Measurements from ENCODE around the gene CRYBB1.

Gene CRYBB1

DNA sequence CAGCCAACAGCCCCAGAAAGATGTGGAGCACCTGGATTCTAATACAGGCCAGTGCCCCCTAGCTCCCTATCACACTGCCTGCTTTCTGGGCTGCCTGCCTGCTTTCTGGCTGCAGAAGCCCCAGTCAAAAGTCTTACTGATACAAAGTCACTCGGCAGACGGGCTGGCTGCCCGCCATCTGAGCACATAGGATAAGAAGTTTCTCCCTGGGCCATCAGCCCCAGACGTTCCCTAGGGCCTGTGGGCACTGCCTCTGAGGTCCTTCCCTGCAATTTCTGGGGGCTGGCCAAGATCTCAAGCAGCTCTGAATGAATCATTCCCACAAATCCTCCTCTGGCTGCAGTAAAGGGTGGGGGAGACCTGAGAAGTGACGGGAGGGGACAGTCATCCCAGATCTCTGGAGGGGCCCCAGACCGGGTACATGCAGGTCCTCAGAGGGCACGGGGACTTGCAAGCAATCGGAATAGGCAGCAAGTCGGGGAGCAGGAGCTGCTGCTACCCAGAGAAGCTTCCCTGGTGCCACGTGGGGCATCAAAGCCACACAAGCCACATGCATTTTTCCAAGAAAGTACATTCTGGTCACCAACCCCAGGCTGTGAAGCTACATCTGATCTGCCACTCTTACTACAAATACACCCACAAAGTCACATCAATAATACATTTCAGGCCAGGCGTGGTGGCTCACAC is 32.6 kb downstream of the CRYBB1 start:
- Histone ChIP-seq H3K36me3 (ENCODE audit: control insufficient read depth, insufficient read depth, low read length) (peaks cover 2% of the 10 kb centered on the region), H3K4me3 (replicated peaks; ENCODE audit: low read depth, low read length) (no peak overlapping the region), H3K27me3 (replicated peaks; ENCODE audit: control insufficient read depth, insufficient read depth, low read length) (no peaks in the 10 kb centered on the region)
- TF ChIP-seq, protein P1, sequence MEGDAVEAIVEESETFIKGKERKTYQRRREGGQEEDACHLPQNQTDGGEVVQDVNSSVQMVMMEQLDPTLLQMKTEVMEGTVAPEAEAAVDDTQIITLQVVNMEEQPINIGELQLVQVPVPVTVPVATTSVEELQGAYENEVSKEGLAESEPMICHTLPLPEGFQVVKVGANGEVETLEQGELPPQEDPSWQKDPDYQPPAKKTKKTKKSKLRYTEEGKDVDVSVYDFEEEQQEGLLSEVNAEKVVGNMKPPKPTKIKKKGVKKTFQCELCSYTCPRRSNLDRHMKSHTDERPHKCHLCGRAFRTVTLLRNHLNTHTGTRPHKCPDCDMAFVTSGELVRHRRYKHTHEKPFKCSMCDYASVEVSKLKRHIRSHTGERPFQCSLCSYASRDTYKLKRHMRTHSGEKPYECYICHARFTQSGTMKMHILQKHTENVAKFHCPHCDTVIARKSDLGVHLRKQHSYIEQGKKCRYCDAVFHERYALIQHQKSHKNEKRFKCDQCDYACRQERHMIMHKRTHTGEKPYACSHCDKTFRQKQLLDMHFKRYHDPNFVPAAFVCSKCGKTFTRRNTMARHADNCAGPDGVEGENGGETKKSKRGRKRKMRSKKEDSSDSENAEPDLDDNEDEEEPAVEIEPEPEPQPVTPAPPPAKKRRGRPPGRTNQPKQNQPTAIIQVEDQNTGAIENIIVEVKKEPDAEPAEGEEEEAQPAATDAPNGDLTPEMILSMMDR (IDR thresholded peaks at IDR 0.05; ENCODE audit: insufficient read depth, low read length, poor library complexity, severe bottlenecking): no peak
- no peak for DNase-seq (ENCODE audit: extremely low read depth, insufficient read length)

DNA sequence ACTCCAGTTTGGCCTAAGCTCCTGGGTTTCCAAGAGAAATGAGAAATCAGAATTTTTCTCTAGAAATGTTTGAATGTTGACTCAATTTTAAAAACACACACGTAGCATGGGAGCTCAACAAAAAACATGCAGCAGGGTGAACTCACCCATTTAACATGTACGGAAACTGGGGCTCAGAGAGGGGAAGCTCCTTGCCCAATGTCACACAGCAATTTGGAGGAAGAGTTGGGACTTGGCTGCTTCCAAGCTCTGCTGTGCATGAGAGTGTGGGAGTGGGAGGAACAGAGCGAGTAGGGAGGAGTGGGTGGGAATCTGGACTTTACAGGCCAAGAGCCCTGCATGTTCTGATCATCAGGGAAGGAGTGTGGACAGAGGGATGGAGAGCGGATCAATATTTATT is 33.8 kb downstream of the CRYBB1 start:
- peaks cover 2% of the 10 kb centered on the region for H3K36me3 ChIP-seq (ENCODE audit: control insufficient read depth, insufficient read depth, low read length)
- no peak for DNase-seq (ENCODE audit: extremely low read depth, insufficient read length)
- TF ChIP-seq, protein P1 (IDR thresholded peaks at IDR 0.05; ENCODE audit: insufficient read depth, low read length, poor library complexity, severe bottlenecking): no peak
- H3K4me3 ChIP-seq (replicated peaks; ENCODE audit: low read depth, low read length): no peak overlapping the region
- no peaks in the 10 kb centered on the region for H3K27me3 ChIP-seq (replicated peaks; ENCODE audit: control insufficient read depth, insufficient read depth, low read length)

DNA sequence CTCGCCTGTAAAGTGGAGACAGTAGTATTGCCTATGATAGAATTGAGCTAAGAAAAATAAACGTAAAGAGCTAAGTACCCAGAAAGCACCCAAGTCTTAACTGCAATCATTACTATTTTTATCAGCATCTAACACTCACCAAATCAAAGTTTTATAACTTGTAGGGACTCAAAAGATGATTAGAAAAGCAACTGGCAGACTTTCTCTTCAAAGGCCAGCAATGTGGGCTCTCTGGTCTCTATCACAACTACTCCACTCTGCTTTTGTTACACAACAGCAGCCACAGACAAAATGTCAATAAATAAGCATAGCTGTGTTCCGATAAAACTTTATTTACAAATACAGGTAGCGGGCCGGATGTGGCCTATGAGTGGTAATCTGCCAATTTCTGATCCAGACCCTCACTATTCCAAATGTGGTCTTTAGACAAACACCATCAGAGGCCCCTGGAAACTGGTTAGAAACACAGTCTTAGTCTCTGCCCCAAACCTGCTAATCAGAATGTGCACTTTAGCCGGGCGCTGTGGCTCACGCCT is 36.1 kb downstream of the CRYBB1 start:
- no peak overlapping the region for H3K4me3 ChIP-seq (replicated peaks; ENCODE audit: low read depth, low read length)
- DNase-seq (ENCODE audit: extremely low read depth, insufficient read length): no peak
- peaks cover 2% of the 10 kb centered on the region for H3K36me3 ChIP-seq (ENCODE audit: control insufficient read depth, insufficient read depth, low read length)
- no peaks in the 10 kb centered on the region for H3K27me3 ChIP-seq (replicated peaks; ENCODE audit: control insufficient read depth, insufficient read depth, low read length)
- TF ChIP-seq, protein P1 (IDR thresholded peaks at IDR 0.05; ENCODE audit: insufficient read depth, low read length, poor library complexity, severe bottlenecking): no peak

DNA sequence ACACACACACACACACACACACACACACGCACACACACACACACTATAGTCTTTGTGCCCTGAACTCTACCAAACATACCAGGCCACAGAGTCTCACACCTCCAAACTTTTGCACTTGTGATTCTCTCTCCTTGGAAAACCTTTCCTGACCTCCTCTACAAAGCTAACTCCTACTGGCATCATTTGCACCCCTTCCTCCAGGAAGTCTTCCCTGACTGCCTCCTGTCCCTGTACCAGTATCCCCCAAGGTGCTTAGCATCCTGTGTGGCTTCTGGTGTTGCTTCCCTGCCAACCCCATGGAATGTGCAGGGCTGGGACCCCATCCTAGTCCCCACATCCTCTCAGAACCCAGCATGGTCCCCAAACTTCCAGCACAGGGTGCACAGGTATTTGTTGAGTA is 36.8 kb downstream of the CRYBB1 start:
- Histone ChIP-seq H3K36me3 (ENCODE audit: control insufficient read depth, insufficient read depth, low read length) (no peaks in the 10 kb centered on the region; the same call in 1 of the 2 replicates), H3K4me3 (replicated peaks; ENCODE audit: low read depth, low read length) (no peak overlapping the region), H3K27me3 (replicated peaks; ENCODE audit: control insufficient read depth, insufficient read depth, low read length) (no peaks in the 10 kb centered on the region)
- no peak for DNase-seq (ENCODE audit: extremely low read depth, insufficient read length)
- TF ChIP-seq, protein P1 (IDR thresholded peaks at IDR 0.05; ENCODE audit: insufficient read depth, low read length, poor library complexity, severe bottlenecking): no peak

DNA sequence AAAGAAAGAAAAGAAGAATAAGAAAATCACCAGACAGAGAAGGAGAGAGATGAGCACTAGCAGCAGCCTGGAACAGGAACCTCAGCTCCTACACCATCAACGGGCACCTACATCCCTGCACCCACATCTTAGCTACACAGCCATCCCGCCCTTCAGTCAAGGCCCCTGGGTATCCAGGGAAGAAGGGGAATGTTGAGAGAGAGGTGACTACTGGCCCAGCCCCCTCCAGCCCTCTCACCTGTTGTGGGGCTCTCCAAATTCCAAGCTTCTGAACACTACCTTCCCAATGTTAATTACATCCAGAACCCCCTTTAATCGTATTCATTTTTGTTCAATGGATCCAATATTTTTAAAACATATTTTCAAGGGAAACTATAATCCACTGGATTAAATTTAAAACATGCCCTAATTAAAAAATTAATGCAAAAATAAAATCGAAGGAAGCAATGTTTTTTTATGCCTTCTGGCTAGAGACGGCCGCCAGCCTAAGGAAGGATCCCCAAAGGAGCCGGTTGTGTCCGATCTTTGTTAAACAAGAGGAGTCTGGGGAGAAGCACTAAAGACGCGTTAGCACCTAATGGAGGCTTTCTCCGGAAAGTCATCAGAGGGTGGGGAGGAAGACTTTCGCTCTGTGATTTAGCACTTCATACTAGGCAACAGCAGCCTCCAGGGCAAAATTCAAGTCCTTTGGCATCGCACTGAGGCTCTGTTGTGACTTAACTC is 37.4 kb downstream of the CRYBB1 start:
- TF ChIP-seq, protein P1 (IDR thresholded peaks at IDR 0.05; ENCODE audit: insufficient read depth, low read length, poor library complexity, severe bottlenecking): no peak
- Histone ChIP-seq H3K36me3 (ENCODE audit: control insufficient read depth, insufficient read depth, low read length) (no peaks in the 10 kb centered on the region; the same call in 1 of the 2 replicates), H3K4me3 (replicated peaks; ENCODE audit: low read depth, low read length) (no peak overlapping the region), H3K27me3 (replicated peaks; ENCODE audit: control insufficient read depth, insufficient read depth, low read length) (no peaks in the 10 kb centered on the region)
- DNase-seq (ENCODE audit: extremely low read depth, insufficient read length): no peak
